Gastrocnemius medialis (tissue), 4 donors: ENCODE results near the gene CSAD. TPM values are rescaled to one million over a fixed set of nuclear protein-coding genes. Genes with fewer than 3 reads are reported as not detected.

Experiments used
- ATAC-seq, 2 donors: fragments of 150-250 bp; one replicate each; pipeline ENCODE4 v1.9.1; 2016
- DNase-seq, 2 donors: peaks; one replicate each; pipeline ENCODE4 v3.0.0-alpha.2; 2019
- H3K27ac ChIP-seq, 4 donors: fragments of 200-600 bp; sonication (generic); 1 replicate in 1 of 4; 2 replicates in 3 of 4; pipeline ENCODE4 v1.5.1; 2016 to 2018; ENCODE audit warnings: mild to moderate bottlenecking in 2 of 4, moderate library complexity in 1 of 4
- H3K27me3 ChIP-seq, 3 donors: fragments of 200-600 bp; sonication (generic) in 2 of 3; 1 replicate in 1 of 3; 2 replicates in 2 of 3; pipeline versions ENCODE4 v1.5.1 to v1.6.0; 2016 to 2019; ENCODE audit warnings: mild to moderate bottlenecking in 1 of 3, moderate library complexity in 1 of 3
- H3K36me3 ChIP-seq, 2 donors: fragments of 200-600 bp; sonication (generic) in 1 of 2; one replicate each; pipeline ENCODE4 v1.5.1; 2017 to 2018
- H3K4me1 ChIP-seq, 2 donors: fragments of 200-600 bp; sonication (generic) in 1 of 2; one replicate each; pipeline ENCODE4 v1.5.1; 2016 to 2017; ENCODE audit warnings: mild to moderate bottlenecking in 2 of 2
- H3K4me3 ChIP-seq, 4 donors: fragments of 200-600 bp; sonication (generic) in 3 of 4; 1 replicate in 1 of 4; 2 replicates in 3 of 4; pipeline ENCODE4 v1.5.1; 2016 to 2019; ENCODE audit warnings: mild to moderate bottlenecking in 2 of 4
- H3K9me3 ChIP-seq, 3 donors: fragments of 200-600 bp; sonication (generic) in 2 of 3; 1 replicate in 1 of 3; 2 replicates in 2 of 3; pipeline ENCODE4 v1.5.1; 2016 to 2019
- POLR2A ChIP-seq, 2 donors: fragments of 450-650 bp; IDR thresholded peaks; one replicate each; pipeline ENCODE4 v1.6.1; 2017; ENCODE audit warnings: antibody characterized with exemption in 2 of 2, mild to moderate bottlenecking in 2 of 2, moderate library complexity in 2 of 2
- in situ Hi-C, 4 donors: fragments of 200-750 bp; cut with MboI; loops; one replicate each; pipeline versions ENCODE4 v1.15.0 to v1.8.0; 2017; ENCODE audit warnings: low sequenced_read_pairs in 4 of 4
- intact Hi-C: fragments of 100-400 bp; cut with DNase I; formaldehyde crosslinking; loops from one replicate; pipeline ENCODE4 v1.15.1; 2023; ENCODE audit warnings: low total_unique reads
- total RNA-seq, 4 donors: library from RNA; depleted of rRNA; stranded (reverse); fragments of >200 nt; gene quantifications; one replicate each; pipeline versions ENCODE4 v1.1.0 to v1.2.3, GENCODE V29; 2016
- TF ChIP-seq, protein P1 (sequence below), 5 experiments: fragments of 450-650 bp in 3 of 5; fragments of 200-600 bp in 2 of 5; sonication (generic) in 2 of 5; IDR thresholded peaks in 4 of 5; conservative IDR thresholded peaks in 1 of 5; 1 replicate in 4 of 5; 2 replicates in 1 of 5; pipeline ENCODE4 v1.5.1; 2016 to 2019; ENCODE audit warnings: antibody characterized with exemption in 5 of 5, mild to moderate bottlenecking in 3 of 5, moderate library complexity in 3 of 5

The CSAD gene
- total RNA-seq, 4 donors from 2014 or later = 0.68 to 14.9 (median 1.9) TPM

DNA sequence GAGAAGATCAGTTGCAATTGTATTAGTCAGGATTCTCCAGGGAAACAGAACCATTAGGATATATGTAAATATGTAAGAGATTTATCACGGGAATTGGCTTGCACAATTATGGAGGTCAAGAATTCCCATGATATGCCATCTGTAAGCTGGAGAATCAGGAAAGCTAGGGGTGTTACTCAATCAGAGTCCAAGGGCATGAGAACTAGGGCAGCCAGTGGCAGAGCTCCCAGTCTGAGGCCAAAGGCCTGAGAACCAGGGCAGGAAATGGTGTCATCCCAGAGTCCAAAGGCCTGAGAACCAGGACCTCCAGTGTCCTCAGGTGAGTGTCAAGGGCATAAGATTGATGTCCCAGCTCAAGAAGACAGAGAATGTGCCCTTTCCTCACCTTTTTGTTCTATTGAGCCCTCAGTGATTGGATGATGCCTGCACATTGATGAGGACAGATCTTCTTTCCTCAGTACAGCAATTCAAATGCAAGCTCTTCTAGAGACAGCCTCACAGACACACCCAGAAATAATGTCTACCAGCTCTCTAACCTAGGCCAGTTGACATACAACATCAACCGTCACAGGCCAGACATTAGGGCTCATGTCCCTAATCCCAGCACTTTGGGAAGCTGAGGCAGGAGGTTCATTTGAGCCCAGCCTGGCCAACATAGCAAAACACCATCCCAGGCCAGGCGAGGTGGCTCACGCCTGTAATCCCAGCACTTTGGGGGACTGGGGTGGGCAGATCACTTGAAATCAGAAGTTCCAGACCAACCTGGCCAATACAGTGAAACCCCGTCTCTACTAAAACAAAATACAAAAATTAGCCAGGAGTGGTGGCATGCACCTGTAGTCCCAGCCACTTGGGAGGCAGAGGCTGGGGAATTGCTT lies 35.1 kb downstream of the CSAD start:
- TF ChIP-seq, protein P1, sequence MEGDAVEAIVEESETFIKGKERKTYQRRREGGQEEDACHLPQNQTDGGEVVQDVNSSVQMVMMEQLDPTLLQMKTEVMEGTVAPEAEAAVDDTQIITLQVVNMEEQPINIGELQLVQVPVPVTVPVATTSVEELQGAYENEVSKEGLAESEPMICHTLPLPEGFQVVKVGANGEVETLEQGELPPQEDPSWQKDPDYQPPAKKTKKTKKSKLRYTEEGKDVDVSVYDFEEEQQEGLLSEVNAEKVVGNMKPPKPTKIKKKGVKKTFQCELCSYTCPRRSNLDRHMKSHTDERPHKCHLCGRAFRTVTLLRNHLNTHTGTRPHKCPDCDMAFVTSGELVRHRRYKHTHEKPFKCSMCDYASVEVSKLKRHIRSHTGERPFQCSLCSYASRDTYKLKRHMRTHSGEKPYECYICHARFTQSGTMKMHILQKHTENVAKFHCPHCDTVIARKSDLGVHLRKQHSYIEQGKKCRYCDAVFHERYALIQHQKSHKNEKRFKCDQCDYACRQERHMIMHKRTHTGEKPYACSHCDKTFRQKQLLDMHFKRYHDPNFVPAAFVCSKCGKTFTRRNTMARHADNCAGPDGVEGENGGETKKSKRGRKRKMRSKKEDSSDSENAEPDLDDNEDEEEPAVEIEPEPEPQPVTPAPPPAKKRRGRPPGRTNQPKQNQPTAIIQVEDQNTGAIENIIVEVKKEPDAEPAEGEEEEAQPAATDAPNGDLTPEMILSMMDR (IDR thresholded peaks at IDR 0.05 in 4 of 5, conservative IDR thresholded peaks at IDR 0.05 in 1 of 5) = no peak
- no peak for TF ChIP-seq POLR2A (IDR thresholded peaks at IDR 0.05)
- ATAC-seq (no peak), DNase-seq (no peak)
- Histone ChIP-seq H3K4me3 (no peak overlapping the region), H3K27me3 (no peaks in the 10 kb centered on the region), H3K27ac (no peak overlapping the region), H3K36me3 (no peaks in the 10 kb centered on the region), H3K4me1 (no peaks in the 10 kb centered on the region), H3K9me3 (no peaks in the 10 kb centered on the region)
- in situ Hi-C loops = no loop called here
- intact Hi-C loops = no loop called here

DNA sequence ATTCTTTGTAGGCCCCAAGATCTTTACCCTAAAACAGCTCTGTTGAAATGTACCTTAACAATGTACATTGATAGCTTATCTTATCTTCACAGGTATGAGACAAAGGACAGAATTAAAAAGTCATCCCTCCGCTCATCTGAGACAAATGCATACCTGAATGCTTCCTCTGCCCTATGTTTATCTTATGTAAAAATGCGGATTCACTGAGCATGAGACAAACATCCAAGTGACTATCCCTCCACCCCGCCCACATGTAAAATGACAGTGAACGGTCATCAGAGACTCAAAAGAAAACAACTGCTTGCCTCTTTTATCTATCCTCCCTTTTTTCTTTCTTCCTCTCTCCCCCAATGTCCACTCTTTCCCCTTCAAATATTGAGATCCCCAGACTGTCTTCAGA lies 37.4 kb downstream of the CSAD start:
- Histone ChIP-seq H3K36me3 (no peaks in the 10 kb centered on the region), H3K9me3 (no peaks in the 10 kb centered on the region), H3K27ac (no peak overlapping the region), H3K4me3 (no peak overlapping the region), H3K27me3 (no peaks in the 10 kb centered on the region), H3K4me1 (no peaks in the 10 kb centered on the region)
- intact Hi-C loops = no loop called here
- in situ Hi-C loops = no loop called here
- no peak for TF ChIP-seq POLR2A (IDR thresholded peaks at IDR 0.05)
- TF ChIP-seq, protein P1 (IDR thresholded peaks at IDR 0.05 in 4 of 5, conservative IDR thresholded peaks at IDR 0.05 in 1 of 5) = no peak
- no peak for ATAC-seq
- DNase-seq = no peak

DNA sequence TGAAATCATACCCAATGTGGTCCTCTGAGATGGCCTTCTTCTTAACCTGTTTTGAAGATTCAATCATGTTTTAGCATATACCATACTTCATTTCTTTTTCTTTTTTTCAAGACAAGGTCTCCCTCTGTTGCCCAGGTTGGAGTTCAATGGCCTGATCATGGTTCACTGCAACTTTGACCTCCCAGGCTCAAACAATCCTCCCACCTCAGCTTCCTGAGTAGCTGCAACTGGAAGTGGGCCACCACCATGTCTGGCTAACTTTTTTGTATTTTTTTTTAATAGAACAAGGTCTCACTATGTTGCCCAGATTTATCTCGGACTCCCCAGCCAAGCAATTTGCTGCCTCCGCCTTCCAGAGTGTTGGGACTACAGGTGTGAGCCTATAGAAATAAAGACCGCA lies 47.0 kb downstream of the CSAD start:
- intact Hi-C loops = no loop called here
- no peak for TF ChIP-seq POLR2A (IDR thresholded peaks at IDR 0.05)
- TF ChIP-seq, protein P1 (IDR thresholded peaks at IDR 0.05 in 4 of 5, conservative IDR thresholded peaks at IDR 0.05 in 1 of 5) = no peak
- ATAC-seq (no peak), DNase-seq (no peak)
- H3K9me3 ChIP-seq = no peaks in the 10 kb centered on the region
- no peak overlapping the region for H3K27ac ChIP-seq
- H3K36me3 ChIP-seq = no peaks in the 10 kb centered on the region
- no peaks in the 10 kb centered on the region for H3K4me1 ChIP-seq
- H3K4me3 ChIP-seq = no peak overlapping the region
- H3K27me3 ChIP-seq = no peaks in the 10 kb centered on the region
- in situ Hi-C loops = no loop called here

DNA sequence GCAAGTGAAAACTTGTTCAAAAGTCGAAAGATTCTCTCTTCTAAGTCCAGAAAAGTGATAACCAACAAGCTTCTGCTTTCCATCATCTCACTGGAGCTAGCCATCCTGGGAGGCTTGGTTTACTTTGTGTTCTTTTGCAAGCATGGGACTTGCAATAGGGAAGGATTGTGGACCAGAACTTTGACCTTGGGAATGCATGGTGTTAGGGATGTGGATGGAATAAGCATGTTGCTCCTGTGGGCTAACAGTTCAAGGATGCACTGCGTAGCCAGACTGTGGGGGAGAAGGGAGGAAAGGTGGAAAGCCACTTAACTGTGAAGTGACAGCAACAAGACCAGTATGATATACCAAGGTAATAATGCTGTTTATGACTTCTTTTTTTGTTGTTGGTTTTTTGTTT lies 48.9 kb downstream of the CSAD start:
- Histone ChIP-seq H3K4me1 (no peaks in the 10 kb centered on the region), H3K36me3 (no peaks in the 10 kb centered on the region), H3K9me3 (no peaks in the 10 kb centered on the region), H3K27me3 (no peaks in the 10 kb centered on the region), H3K27ac (no peak overlapping the region), H3K4me3 (no peak overlapping the region)
- TF ChIP-seq POLR2A (IDR thresholded peaks at IDR 0.05) = no peak
- TF ChIP-seq, protein P1 (IDR thresholded peaks at IDR 0.05 in 4 of 5, conservative IDR thresholded peaks at IDR 0.05 in 1 of 5) = no peak
- in situ Hi-C loops (no loop called here), intact Hi-C loops (no loop called here)
- DNase-seq = no peak
- no peak for ATAC-seq
